ENCODE results near the gene NAA50. TPM values are rescaled to one million over a fixed set of nuclear protein-coding genes. Genes with fewer than 3 reads are reported as not detected.

Gene NAA50
- total and polyA plus RNA-seq, 10 of the 15 experiments (the other 5 are each of a cell fraction or from before 2014, with no cell fraction given), result 31.7 to 205 (median 110) TPM

- TF ChIP-seq SKIL (IDR thresholded peaks at IDR 0.05; ENCODE audit: low read depth, poor library complexity, severe bottlenecking), result no peak
- no peak for TF ChIP-seq CBFB (IDR thresholded peaks at IDR 0.05; ENCODE audit: low read depth)
- TF ChIP-seq SPI1 (IDR thresholded peaks at IDR 0.05; ENCODE audit: borderline replicate concordance, insufficient read depth, low read depth, low read length), result no peak
- no peak for TF ChIP-seq EED (IDR thresholded peaks at IDR 0.05; ENCODE audit: low read depth)
- TF ChIP-seq JUND (IDR thresholded peaks at IDR 0.05; ENCODE audit: low read depth, low read length), result no peak
- no peak for TF ChIP-seq SIN3A (IDR thresholded peaks at IDR 0.05; ENCODE audit: low read depth, low read length)
- peak in 1 of 3 experiments; percentile 19; a peak in 1 of 6 replicates for TF ChIP-seq CTCF (IDR thresholded peaks at IDR 0.05 in 2 of 3, conservative IDR thresholded peaks at IDR 0.05 in 1 of 3; ENCODE audit: control insufficient read depth in 2 of 3, extremely low read depth in 1 of 3, insufficient read depth in 1 of 3, low read depth in 3 of 3, low read length in 3 of 3)
- TF ChIP-seq RBBP5 (conservative IDR thresholded peaks at IDR 0.05), result no peak
- no peak for TF ChIP-seq POLR2AphosphoS2 (IDR thresholded peaks at IDR 0.05; ENCODE audit: low read depth, low read length)
- TF ChIP-seq BCL11A (IDR thresholded peaks at IDR 0.05; ENCODE audit: low read depth, low read length), result no peak
- 0 out of 2 replicates have a peak, but pooled peaks have one; percentile 21 for TF ChIP-seq HCFC1 (IDR thresholded peaks at IDR 0.05; ENCODE audit: low read length)
- TF ChIP-seq NFIC (IDR thresholded peaks at IDR 0.05; ENCODE audit: low read depth, low read length), result no peak
- TF ChIP-seq NBN (IDR thresholded peaks at IDR 0.05), result 0 out of 2 replicates have a peak, but pooled peaks have one; percentile 25
- TF ChIP-seq ZNF622 (IDR thresholded peaks at IDR 0.05), result no peak
- 0 out of 2 replicates have a peak, but pooled peaks have one; percentile 13 for TF ChIP-seq CREM (IDR thresholded peaks at IDR 0.05; ENCODE audit: low read depth)
- no peak for TF ChIP-seq STAT3 (IDR thresholded peaks at IDR 0.05; ENCODE audit: low read depth, low read length)
- no peak for TF ChIP-seq NR2C2 (IDR thresholded peaks at IDR 0.05; ENCODE audit: borderline replicate concordance, control insufficient read depth, insufficient read length, low read depth)
- no peak for TF ChIP-seq NFYB (IDR thresholded peaks at IDR 0.05; ENCODE audit: insufficient read depth, low read depth, low read length)
- TF ChIP-seq SMC3 (IDR thresholded peaks at IDR 0.05; ENCODE audit: borderline replicate concordance, low read length), result no peak
- TF ChIP-seq NFXL1 (IDR thresholded peaks at IDR 0.05; ENCODE audit: borderline replicate concordance), result no peak
- no peak for TF ChIP-seq MEF2A (IDR thresholded peaks at IDR 0.05; ENCODE audit: insufficient read depth, low read depth, low read length)
- no peak for TF ChIP-seq NR2C1 (IDR thresholded peaks at IDR 0.05)
- no peak for TF ChIP-seq REST (IDR thresholded peaks at IDR 0.05; ENCODE audit: low read depth, low read length)
- TF ChIP-seq WRNIP1 (IDR thresholded peaks at IDR 0.05; ENCODE audit: borderline replicate concordance, low read depth, low read length), result no peak
Observed at GRCh38 chr3:113695786-113696645, 50.0 kb downstream of the NAA50 start, which contains the start of gene USF3 (continued).

All from GM12878 (cell line).